GM19463 (cell line): ENCODE measurements around the gene DIP2C.
"Not testable (repeated sequence)": the region's sequence is repeated elsewhere in the genome, so short reads cannot be mapped to it uniquely, and the experiment has no call there.

ENCODE experiments used
- ATAC-seq: cut with Tn5 transposase; IDR thresholded peaks from one replicate; pipeline ENCODE4 v1.9.1; 2021; ENCODE audit warnings: mild to moderate bottlenecking, moderate library complexity; ENCODE audit not compliant: unreplicated experiment

DIP2C gene

DNA sequence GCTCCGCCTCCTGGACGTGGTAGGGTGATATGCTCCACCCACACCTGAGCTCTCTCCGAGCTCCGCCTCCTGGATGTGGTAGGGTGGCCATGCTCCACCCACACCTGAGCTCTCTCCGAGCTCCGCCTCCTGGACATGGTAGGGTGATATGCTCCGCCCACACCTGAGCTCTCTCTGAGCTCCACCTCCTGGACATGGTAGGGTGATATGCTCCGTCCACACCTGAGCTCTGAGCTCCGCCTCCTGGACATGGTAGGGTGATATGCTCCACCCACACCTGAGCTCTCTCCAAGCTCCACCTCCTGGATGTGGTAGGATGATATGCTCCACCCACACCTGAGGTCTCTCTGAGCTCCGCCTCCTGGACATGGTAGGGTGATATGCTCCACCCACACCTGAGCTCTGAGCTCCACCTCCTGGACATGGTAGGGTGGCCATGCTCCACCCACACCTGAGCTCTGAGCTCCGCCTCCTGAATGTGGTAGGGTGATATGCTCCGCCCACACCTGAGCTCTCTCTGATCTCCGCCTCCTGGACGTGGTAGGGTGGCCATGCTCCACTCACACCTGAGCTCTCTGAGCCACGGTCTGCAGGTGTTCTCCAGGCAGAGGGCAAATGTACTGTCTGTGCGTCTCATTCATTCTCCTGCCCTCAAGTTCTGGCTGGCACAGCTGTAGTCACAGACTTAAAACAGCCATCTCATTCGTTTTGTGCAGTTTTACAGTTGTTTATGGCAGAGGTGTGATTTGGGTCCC is 252.4 kb downstream of the DIP2C start:
- ATAC-seq = no peak

DNA sequence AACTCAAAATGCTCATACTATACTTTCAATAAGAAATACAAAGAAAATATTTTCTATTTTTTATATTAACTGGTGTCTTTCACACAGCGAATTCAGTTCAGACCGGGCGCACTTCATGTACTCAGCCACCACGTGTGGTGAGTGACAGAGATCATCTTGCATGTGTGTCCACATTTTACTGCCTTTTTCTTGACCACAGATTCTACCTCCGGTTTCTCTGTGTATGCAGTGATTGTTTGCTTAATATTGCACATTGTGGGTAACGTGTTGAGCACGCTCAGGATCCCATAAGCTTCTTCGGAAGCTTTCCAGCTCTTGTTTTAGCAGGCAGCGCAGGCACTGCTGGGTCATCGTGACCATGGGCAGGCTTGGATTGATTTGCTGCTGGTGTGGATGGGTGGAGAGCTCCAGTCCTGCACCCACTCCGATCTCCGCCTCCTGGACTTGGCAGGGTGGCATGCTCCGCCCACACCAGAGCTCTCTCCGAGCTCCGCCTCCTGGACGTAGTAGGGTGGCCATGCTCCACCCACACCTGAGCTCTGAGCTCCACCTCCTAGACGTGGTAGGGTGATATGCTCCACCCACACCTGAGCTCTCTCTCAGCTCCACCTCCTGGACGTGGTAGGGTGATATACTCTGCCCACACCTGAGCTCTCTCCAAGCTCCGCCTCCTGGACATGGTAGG is 253.3 kb downstream of the DIP2C start:
- no peak for ATAC-seq

DNA sequence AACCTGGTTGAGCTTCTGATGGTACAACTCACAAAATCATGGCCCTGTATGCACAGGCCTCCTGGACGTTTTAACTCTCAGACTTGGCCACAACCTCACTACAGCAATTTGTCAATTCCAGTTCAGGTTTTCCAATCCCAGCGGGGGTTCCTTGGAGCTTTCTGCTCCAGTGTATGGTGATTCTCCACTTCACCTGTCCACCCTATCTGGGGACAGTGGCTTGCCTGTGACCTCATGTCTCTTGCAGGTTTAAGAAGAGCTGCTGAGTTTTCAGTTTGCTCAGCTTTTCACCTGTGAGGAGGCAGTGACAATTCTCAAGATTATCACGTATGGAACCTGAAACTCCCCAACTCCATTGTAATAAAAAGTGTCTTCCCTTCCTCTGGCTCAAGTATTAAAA is 254.1 kb downstream of the DIP2C start:
- ATAC-seq = no peak

DNA sequence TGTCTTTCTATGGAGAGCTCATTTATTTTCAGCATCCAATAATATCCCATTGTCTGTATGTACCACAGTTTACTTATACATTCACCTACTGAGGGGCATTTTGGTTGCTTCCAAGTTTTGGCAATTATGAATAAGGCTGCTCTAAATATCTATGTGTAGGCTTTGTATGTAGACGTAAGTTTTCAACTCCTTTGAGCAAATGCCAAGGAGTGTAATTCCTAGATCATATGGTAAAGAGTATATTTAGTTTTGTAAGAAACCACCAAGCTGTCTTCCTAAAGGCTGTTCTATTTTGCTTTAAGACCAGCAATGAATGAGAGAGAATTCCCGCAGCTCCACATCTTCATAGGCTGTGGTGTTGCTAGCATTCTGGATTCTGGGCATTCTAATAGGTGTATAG is 259.8 kb downstream of the DIP2C start:
- ATAC-seq = no peak

DNA sequence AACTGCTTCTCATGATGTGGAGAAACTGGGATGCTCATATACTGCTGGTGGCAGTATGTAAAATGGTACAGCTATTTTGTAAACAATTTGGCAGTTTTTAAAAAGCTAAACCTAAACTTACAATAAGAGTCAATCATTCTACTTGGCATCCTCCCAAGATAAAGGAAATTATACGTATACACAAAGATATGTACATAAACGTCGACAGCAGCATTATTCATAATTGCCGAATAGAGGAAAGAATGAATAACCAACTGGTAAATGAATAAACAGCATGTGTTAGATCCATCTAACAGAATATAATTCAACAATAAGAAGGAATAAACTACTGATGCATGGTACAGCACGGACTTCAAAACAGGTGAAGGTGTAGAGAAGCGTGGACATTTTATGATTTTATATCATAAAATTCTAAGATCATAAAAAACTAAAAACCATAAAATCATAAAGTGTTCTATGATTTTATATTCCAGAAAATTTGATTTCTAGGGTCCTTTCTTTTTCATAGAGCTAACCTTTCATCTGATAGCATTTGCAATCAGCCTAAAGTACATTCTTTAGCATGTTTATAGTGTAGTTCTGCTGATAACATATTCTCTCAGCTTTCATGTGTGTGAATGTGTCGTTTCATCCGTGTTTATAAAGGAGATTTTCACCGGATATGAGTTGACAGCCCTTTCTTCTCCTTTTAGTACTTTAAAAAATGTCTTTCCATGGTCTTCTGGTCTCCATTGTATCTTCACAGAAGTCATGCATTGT is 261.5 kb downstream of the DIP2C start:
- ATAC-seq = no peak

DNA sequence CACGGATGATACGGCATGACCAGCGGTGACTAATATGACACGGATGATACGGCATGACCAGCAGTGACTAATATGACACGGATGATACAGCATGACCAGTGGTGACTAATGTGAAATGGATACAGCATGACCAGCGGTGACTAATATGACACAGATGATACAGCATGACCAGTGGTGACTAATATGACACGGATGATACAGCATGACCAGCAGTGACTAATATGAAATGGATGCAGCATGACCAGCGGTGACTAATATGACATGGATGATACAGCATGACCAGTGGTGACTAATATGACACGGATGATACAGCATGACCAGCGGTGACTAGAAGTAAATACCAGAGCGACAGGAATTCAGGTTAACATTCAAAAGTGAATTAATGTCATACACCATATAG is 264.1 kb downstream of the DIP2C start:
- ATAC-seq = not testable (repeated sequence)

DNA sequence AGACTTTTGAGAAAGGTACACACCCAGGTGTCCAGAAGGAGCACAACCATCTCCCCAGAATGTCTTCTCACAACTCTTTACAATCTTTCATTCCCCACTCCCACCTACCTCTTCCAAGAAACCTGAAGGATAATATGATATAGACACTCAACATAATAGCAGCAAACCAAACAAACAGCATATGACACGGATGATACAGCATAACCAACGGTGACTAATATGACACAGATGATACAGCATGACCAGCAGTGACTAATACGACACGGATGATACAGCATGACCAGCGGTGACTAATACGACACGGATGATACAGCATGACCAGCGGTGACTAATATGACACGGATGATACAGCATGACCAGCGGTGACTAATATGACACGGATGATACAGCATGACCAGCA is 264.7 kb downstream of the DIP2C start:
- ATAC-seq = not testable (repeated sequence)

DNA sequence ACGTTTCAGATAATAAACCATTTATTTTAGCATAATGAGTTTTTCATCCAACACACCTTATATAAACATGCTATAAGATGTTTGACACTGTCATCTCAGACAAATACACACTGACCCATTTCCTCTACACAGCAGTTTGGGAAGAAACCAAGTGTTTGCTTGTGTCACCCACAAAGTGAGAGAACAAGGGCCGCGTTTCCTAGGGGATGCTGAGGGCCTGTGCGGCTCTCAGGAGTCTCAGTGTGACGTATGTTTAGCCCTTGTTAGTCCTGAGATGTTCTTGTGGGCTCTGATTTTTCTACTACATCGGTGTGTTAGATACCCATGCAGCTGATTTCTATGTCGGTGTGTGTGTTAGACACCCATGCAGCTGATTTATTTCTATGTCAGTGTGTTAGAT is 266.3 kb downstream of the DIP2C start:
- ATAC-seq = no peak

DNA sequence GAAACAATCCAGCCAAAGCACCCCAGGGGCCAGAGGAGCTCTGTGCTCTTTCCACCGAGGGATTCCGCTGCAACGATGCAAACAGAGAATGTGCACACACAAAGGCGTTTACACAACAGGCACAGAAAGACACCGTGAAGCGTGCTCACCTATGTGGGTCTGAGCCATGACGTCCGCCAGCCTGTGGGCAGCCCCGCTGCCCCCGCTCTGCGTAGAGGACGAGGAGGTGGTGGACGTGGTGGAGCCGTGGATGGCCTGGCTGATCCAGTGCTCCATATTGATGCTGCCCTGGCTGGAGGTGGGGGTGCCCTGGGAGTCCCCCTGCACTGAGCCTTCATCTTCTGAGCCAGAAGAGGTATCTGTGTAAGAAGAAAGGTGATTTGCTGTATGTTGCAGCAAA is 266.8 kb downstream of the DIP2C start:
- no peak for ATAC-seq

DNA sequence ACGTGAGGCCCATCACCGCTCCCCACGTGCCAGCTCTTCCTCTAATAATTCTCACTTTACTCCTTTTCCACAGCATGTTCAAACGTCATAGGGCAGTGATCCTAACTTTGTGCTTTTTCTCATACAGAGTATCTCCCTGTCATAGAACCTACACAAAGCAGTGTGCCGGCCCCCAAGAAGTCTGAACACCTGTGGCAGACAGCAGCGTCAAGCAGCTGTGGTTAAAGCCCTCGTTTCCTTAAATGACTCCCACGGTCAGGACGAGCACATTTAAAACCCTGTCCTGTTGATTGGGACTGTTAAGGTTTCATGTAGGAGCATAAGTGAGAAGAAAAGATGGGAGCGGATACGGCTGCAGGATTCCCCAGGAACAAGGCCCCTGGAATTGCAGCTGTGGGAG is 267.2 kb downstream of the DIP2C start:
- ATAC-seq = no peak

DNA sequence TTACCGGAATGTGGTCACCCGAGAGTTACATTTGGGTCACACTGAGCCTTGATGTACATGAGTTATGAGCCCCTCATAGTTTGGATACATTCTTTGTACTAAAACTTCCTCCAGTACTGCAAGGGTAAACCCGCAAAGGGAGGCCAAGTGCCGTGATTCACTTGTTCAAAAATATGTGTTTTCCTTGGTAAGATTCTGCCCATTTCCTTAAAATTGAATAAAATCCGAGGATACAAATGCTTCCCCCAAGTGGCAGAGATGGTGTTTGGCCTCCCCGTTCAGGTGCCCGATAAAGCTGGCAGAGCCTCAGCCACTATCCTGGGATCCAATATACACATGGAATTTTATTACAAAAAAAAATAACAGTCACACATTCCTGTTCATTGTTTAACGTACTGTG is 268.3 kb downstream of the DIP2C start:
- ATAC-seq = no peak

DNA sequence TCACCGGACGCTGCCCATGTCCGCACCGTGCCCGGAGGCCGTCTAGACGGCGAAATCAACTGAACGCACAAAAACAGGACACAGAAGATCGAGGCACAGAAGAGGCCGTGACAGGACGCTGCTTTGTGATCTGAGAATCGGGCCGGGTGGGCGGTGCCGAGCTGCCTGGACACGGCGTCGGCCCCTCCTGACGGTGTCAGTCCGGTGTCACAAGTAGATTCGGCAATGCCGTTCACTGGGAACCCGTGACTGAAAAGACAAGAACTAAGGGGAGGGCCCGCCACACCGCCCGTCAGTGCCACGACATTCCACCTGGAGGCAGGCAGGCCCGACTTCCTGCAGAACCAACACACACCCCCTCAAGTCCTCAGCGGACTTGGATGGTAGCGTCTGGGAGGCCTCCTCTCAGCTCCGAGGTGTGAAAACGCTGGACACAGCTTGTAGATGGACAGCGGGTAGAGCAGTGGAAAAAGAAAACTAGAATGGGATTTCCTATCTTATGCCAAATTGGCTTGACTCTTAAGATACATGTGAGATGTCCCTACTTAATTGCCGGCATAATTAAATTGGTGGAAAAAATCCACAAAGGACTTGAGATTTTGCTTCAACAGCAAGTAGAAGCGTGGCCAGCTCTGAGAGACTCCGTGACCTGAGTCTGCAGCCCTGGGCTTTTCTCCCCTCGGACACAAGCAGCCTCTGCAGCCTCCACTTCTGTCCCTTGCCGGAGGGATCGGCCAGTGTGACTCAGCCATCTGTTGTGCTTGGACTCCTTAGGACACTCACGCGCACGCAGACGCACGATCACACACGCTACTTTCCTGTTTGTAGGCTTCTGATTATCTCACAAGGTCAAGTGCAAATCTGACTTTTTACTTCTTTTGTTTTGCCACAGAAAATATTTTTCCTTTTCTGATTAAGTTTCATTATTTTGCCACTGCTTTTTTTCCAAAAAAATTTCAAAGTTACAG is 269.0 kb downstream of the DIP2C start:
- no peak for ATAC-seq

DNA sequence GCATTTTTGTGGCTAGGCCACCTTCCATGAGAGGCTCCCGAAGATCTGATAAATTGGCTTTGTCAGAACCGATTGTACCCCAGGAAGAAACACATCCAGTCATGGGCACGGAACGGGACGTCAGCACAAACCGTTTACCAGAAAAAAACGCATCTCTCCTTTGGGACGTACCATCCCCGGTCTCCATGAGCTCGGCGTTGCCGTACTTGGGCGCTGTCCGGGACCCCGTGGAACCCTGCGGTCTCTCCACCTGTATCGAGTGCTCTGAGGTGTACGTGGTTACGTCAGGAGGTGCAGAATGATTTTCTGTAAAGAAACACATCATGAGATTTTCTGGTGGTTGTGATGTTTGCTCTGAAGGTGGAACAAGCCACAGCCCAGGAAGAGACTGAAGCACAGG is 270.6 kb downstream of the DIP2C start:
- no peak for ATAC-seq

DNA sequence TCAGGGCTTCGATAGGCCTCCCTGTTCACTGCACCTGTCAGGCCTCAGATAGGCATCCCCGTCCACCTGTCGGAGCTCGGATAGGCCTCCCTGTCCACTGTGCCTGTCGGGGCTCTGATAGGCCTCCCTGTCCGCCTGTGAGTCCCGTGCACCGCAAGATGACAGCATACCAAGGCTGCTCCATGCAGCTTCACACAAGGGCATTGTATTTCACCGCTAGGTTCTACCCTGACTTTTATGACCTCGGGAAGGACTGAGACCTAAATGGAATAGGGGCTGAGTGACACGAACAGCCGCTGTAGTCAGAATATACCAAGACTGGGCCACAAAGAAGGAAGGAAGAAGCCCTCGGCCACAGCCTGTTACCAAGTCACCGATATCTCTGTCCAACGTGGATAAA is 271.2 kb downstream of the DIP2C start:
- ATAC-seq = no peak

DNA sequence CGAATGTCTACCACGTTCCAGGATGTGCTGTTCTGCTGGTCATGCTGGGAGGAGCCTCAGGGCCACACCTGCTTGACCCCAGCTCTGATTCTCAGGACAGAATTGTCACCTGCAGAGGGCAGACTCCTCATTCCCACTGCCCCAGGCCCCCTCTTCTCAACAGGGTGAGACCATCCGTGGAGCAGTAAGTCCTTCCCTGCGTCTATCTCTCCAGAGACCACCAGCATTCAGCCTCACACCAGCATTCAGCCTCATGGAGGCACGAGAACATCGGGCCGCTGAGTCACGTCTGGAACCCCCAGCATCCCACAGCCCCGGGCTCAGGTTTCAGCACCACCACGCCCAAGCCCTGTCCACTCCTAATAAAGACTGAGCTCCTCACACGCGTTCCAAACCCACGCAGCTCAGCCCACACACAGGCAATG is 273.4 kb downstream of the DIP2C start:
- ATAC-seq = no peak

DNA sequence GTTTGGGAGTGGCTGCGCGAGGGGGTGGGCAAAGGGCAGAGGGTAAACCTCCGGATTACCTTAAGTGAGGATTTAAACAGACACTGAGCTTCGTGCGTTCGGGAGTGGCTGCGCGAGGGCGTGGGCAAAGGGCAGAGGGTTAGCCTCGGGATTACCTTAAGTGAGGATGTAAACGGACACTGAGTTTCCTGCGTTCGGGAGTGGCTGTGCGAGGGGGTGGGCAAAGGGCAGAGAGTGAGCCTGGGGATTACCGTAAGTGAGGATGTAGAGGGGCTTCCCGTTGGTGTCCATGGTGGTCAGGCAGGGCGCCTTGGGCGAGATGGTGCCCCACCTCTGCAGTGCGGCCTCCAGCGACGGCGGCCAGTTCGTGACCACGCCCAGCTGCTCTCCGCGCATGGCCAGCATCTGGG is 275.8 kb downstream of the DIP2C start:
- no peak for ATAC-seq

DNA sequence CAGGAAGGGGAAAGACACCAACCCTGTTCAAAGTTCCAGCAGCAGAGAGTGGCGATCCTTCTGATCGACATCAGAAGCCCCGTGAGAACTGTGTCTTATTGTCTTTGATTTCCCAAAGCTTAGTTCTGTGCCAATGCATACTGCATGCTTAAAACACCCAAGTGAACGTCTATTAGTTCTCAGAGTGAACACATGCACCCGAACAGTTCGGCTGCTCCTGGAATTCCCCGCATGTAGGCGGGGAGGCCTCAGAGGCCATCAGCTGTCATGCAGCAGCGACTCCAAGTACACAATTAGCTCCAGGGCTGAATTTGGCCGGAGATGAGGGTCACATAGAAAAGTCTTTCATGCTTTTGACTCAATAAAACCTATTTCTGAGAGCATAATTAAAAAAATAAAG is 277.4 kb downstream of the DIP2C start:
- ATAC-seq = no peak

DNA sequence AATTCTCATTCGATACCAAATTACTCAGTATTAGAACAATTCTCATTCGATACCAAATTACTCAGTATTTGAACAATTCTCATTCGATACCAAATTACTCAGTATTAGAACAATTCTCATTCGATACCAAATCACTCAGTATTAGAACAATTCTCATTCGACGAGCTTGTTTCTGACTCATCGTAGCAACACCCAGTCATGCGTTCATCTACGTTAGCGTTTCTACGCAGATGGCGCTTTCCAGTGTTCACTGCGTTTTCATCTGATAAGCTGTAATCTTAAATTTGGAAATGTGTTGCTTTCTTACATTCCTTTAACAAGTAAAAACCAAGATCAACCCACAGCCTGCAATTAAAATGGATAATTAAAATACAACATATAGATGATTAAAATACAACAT is 277.9 kb downstream of the DIP2C start:
- no peak for ATAC-seq

DNA sequence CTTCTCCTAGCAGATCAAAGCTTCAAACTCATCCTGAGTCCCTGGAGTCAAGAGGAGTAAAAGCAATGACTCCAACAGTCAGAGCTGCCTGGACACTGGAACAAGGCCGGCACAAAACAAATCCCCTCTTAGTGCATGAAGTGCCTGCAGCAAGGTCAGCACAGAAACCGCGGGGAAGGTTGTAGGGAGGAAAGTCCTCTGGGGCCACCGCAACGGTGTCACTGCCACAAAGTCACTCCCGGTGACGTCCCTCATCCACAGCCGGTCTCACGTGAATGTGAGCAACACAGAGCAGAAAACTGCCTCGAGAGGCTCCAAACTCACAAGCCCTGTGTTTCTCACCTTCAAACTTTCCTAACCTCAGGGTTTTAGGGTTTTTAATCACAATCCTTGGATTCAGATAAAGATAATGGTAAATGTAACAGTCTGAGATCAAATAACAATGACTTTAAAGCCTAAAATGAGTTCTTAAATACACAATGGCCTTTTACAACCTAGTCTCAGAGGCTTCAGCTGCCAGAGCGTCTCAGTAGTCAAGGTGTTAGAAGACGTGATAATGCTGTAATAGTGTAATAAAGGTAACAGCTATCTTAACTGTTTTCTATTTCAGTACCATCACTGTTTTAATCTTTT is 279.9 kb downstream of the DIP2C start:
- ATAC-seq = no peak

DNA sequence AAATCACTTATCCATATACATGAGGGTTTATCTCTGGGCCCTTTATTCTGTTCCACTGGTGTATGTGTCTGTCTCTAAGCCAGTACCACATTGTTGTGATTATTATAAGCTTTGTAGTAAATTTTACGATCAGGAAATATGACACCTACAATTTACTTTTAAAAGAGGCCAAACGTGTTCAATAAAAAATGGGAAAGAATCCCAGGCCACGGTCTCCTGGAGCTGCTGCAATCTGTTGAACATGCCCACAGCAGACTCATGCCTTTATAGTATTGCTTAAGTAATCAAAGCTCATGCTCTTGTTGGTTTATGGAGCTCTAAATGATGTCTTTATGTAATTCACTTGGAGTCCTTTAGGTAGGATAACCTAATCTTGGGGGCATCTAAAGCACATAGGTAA is 281.2 kb downstream of the DIP2C start:
- no peak for ATAC-seq
